Activated CD8-positive, alpha-beta memory T cell treated with anti-CD3 and anti-CD28 coated beads, Interleukin-2, amount 50 U/mL, for 24 hours (primary cell): Measurements from ENCODE around the gene RNF145.
"Not testable (repeated sequence)": the region's sequence is repeated elsewhere in the genome, so short reads cannot be mapped to it uniquely, and the experiment has no call there.

Experiments used
- DNase-seq: peaks from one replicate; pipeline ENCODE4 v3.0.0-alpha.2; 2020; ENCODE audit errors: extremely low read depth

RNF145 gene

GRCh38 chr5:159189310-159189709 lies 20.0 kb downstream of the RNF145 start:
- no peak for DNase-seq

DNA sequence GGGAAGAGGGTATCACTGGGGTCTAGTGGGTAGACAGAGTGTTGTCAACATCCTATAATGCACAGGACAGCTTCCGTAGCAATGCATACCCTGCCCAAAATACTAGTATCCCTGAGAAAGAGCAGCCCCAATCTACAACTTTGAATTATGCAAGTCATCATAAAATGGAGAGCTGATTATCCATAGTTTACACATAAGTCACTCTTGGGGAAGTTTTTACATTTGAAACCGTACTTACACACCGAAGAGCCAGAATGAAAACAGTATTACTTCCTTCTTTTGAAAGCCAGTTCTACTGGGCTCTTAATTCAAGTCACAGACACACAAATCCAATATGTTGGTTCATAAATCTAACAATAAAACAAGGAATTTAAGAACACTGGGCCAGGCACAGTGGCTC lies 21.6 kb downstream of the RNF145 start:
- DNase-seq = no peak

DNA sequence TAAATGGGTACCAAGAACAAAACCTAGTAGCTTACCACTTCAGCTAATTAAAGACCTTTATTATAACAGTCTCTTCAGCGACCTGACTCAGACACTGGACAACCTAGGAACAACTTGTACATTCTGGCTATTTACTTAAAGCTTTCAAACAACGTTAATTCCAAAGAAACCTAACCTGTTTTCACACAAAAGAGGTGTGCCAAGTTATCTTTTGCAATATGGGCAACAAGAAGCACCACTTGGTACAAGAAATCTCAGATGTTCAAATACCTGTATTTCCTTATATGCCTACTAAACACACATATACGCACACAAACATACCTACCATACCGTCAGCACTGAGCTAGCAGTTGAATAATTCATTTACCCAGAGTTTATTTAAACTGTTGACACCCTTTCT lies 23.0 kb downstream of the RNF145 start:
- no peak for DNase-seq

- DNase-seq = no peak
Measured at GRCh38 chr5:159185773-159186172, 23.6 kb downstream of the RNF145 start.

DNA sequence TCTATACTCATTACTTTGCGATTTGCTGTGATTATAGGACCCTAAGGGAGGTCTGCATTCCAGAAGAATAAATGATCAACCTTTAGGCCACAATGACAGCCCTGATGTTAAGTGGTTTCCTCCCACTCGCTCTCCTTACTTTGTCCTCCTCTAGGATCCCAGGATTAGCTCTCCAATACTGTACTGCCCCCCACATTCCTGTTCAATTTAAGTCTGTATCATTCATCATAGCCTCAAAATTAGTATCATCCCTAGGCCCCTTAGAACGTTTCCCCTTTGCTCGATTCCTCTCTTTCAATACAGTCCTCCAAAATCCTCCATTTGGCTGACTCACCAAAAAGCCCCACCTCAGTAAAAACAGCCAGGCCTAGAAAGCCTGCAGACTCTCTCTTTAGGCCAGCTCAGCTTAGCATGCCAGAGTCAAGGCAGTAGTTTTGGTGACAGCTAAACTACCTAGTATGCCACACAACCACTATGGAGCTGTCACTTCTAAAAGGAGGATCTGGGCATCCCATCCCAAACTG lies 24.4 kb downstream of the RNF145 start:
- no peak for DNase-seq

DNA sequence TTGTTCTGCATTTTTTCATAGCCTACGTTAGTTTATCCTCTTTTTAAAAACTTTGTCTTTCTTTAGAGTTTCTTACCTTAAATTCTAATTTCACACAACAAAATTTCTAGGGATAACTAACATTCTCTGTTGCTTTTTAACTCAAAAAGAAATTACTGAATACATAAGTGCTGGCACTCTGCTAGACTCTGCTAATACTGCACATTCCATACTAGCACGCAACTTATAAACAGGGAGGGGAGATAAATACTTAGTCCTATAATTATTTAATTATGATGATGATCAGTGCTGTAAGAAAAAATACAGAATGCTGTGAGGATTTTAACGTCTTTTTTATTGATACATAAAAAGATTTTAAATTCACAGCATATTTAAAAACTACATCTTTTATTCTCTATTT lies 25.1 kb downstream of the RNF145 start:
- DNase-seq = no peak

DNA sequence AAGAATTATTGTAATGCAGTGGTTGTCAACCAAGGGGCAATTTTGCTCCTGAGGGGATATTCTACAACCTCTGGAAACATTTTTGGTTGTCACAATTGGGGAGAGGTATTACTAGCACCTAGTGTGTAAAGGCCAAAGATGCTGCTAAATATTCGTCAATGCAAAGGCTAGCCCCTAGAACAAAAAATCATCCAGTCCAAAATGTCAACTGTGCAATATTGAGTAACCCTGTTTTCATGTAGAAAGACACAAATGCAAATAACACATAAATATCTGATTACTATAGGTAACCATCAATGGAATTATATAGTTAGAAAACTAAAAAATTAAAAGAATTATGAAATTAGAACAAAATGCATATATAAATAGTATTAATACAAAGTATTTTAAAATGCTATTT lies 26.1 kb downstream of the RNF145 start:
- DNase-seq = no peak

DNA sequence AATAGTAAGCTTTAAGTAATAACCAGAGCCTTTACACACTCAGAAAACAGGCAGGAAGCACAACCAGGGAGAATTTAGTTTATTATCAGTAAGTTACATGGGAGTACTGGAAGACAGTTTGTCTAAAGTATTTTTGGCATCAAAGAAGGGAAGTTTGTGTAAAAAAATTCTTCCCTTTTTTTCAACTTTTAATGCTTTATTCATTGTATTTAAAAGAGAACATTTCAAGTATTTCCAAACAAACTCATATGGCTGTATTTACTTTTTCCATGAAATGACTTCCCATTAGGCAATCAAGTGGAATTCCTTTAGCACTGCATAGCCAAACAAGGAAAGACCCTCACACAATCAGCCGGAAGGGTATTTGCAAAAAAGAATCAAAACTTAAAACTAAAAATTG lies 26.7 kb downstream of the RNF145 start:
- no peak for DNase-seq

GRCh38 chr5:159181651-159182050 lies 27.7 kb downstream of the RNF145 start:
- DNase-seq = no peak

GRCh38 chr5:159181152-159181551 lies 28.2 kb downstream of the RNF145 start:
- DNase-seq = no peak

- no peak for DNase-seq
Measured at GRCh38 chr5:159179529-159180305, 29.6 kb downstream of the RNF145 start.

DNA sequence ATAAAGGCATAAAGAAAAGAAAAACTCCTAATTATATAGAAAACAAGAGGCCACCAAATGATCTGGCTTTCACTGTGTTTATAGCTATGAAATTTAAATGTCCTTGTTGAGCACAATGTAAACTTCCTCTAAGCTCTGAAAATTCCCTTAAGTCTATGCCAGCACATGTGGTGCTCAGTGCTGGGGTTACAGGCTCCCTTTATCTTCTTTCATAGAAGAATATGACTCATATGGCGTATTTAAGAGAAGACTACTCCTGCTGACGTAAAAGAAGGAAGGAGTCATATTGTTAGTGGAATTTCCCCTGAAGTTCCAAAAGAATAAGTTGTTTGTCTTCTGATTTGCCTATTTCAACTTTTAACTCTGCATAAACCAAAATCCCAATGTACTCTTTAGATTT lies 30.4 kb downstream of the RNF145 start:
- DNase-seq = no peak

DNA sequence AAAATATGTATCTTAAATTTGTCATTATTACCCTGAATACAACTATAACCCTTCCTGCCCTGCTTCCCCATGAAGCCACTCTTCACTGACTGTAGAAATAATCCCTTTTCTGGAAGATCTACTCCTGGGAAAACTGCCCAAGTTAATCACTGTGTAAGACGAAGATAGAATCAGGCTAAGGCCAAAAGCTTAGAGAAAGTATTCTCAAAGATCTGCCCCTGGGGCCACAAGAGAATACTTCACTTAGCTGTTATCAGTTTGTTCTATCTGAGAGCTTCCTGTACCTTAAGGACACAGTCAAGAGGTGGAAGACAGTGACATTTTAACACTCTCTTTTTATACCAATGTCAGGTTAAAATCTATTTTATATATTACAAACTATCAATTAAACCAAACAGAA lies 33.8 kb downstream of the RNF145 start:
- DNase-seq = no peak

DNA sequence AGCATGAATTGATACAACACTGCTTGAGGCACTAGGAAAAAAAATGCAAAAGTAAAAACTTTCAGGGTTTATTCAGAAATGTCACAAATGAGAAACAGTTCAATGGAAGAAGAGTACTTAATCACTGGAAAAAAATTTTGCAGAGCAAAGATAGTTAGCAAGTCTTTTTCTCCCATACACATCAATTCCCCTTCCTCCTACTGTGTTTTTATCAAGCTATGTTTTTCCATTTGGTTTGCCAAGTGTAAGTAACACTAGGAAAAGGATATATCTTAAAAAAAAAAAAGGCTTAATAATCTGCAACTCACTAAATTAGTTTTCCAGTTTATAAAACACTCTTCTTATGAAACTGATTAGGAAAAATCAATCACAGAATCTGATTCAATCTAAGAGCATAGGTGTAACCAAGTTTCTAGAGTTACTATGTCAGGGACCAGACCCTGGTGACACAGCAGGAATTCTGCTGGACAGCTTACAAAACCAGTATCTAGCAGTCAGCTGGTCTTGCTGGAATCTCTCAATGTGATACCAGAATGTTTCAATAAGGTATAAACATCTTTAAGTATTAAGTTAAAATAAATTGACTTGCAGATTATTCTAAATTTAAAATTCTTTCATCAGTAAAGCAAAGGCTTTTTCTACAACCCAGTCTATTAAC lies 34.7 kb downstream of the RNF145 start:
- DNase-seq = no peak

DNA sequence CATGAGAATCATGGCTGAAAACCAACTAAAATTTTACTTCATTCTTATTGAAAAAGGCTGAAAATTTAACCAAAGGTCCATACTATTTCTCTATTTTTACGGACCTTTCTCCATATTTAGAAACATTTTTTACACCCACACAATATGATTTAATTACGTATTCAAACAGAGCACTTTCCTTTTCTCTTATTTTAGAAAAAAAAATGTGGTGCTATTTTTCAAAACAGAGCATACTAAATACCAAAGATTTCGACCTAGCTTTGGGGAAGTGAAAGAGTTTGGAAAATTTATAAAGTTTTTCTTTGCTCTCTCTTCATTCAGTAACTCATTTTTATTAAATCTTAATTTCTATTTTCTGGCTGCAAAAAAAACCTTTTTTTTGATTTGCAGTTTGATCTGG lies 38.1 kb downstream of the RNF145 start:
- no peak for DNase-seq

- DNase-seq = no peak
Measured at GRCh38 chr5:159170021-159170420, 39.3 kb downstream of the RNF145 start.

- no peak for DNase-seq
Measured at GRCh38 chr5:159166416-159166815, 42.9 kb downstream of the RNF145 start.

DNA sequence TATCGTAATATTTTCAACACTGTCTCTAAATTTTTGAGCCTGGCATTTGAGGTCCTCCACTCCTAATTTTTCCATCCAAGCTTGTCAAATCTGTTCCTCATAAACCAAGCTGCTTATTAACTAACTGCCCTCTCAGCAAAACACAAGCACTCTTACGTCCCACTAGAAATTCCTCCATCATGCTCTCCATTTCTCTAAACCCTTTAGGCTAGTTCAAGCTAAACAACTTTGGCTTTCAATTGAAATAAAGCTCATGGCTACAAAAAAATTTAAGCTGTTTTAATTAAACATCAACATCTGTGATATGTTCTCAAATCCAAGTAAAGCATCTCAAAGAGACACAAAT lies 45.7 kb downstream of the RNF145 start:
- DNase-seq = no peak

- no peak for DNase-seq
Measured at GRCh38 chr5:159163027-159163700, 46.2 kb downstream of the RNF145 start.

DNA sequence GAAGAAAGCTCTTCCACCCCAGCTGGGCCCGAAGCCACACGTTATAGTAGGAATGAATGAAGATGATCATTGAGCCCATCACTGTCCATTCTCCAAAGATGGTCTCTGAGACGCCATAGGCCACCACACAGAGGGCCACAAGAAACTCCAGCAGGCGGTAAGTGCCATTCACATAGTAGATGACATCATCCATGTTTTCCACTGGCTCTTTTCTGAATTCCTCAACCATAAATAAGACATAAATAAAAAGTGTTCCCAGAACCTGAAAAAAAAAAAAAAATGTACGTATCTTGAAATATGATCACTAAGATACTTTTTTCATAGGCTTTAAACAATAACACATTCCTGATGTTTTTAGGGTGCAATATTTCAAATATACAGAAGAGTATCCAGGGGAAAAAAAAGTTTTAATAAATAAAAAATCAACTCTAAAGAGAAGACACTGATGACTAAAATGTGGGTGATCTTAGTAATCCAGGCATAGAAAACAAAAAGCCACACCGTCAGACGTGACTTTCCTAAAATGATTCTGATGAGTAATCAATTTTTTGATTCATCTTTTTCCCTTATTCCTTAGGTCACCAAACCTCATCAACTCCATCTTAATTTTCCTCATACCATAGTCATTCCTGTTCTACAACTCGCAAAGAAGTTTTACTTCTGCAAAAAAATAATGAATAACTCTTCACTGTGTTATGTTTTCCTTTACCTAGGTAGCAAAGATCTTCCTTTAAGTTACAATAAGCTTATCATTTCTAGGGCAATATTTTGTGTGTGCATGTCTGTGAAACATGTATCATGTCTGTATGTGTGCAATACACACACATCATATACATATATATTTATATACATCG lies 47.8 kb downstream of the RNF145 start:
- DNase-seq = no peak

DNA sequence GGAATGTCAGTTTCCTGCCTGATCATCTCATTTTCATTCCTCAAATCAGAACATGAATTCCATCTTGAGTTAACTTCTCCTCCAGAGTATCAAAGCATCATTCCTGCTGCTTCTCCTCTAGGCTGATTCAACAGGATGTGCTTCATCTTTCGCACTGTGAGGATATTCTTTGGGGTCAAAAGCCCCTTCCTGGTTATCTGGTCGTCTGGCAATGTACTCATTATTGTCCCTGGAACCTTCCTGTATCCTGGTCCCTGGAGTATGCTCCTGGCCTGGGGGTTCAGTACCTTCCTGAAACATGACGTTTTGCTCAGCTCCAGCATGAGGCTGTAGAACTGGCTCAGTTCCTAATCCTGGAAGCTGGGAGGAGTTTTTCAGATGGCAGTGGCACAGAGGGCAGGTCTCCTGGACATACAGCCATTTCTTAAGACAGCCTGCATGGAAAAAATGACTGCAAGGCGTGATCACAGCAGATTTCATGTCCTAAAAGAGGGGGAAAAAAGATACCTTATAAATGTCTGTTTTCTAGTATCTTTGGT lies 50.7 kb downstream of the RNF145 start:
- not testable (repeated sequence) for DNase-seq

- DNase-seq = no peak
Measured at GRCh38 chr5:159157552-159157951, 51.8 kb downstream of the RNF145 start.
